Measurements from ENCODE around the gene LRRTM4. TPM values are rescaled to one million over a fixed set of nuclear protein-coding genes. Genes with fewer than 3 reads are reported as not detected.

LRRTM4 gene
- total and polyA plus RNA-seq, 2 of the 13 experiments (the other 11 are each of a cell fraction or from before 2014, with no cell fraction given): 1.2 TPM

DNA sequence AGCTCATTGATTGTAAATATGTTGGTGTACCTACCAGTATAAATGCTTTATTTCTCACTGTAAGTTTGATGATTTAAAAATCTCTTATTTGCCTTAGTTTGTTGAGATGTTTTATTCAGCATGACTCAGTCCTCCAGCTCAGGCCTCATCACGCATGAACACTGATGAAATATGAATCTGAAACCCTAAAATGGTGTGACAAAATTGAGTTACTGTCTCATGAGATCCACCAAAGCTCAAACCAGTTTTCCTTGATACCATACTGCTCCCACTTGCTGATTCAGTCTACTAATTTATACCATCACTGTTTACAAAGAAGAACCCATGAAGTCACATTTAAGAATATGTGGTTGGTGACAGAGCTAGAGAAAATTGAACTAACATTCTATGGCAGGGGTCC lies 524.9 kb downstream of the LRRTM4 start:
- no peak overlapping the region for H3K4me2 ChIP-seq (ENCODE audit: low read depth, low read length)
- no peaks in the 10 kb centered on the region for H3K36me3 ChIP-seq (replicated peaks in 1 of 2; ENCODE audit: control insufficient read depth in 1 of 2, insufficient read depth in 2 of 2, low read length in 2 of 2)
- H3K9ac ChIP-seq (ENCODE audit: insufficient read depth, low read depth, low read length): no peak overlapping the region
- FAIRE-seq: no peak
- 3% methylated on average over 1 of the region's 1 CpG for WGBS (ENCODE audit: low lambda C conversion rate)
- TF ChIP-seq ZNF660 (CRISPR knock-in tag; IDR thresholded peaks at IDR 0.05; ENCODE audit: borderline replicate concordance, low read depth): no peak
- TF ChIP-seq, protein P1, sequence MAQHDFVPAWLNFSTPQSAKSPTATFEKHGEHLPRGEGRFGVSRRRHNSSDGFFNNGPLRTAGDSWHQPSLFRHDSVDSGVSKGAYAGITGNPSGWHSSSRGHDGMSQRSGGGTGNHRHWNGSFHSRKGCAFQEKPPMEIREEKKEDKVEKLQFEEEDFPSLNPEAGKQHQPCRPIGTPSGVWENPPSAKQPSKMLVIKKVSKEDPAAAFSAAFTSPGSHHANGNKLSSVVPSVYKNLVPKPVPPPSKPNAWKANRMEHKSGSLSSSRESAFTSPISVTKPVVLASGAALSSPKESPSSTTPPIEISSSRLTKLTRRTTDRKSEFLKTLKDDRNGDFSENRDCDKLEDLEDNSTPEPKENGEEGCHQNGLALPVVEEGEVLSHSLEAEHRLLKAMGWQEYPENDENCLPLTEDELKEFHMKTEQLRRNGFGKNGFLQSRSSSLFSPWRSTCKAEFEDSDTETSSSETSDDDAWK (CRISPR knock-in tag; IDR thresholded peaks at IDR 0.05): no peak
- no peak for TF ChIP-seq ZNF792 (CRISPR knock-in tag; IDR thresholded peaks at IDR 0.05)
- no peak for TF ChIP-seq ZNF772 (CRISPR knock-in tag; IDR thresholded peaks at IDR 0.05)
- no peak overlapping the region for H3K4me3 ChIP-seq (replicated peaks in 1 of 3; ENCODE audit: insufficient read depth in 1 of 3, low read depth in 2 of 3, low read length in 3 of 3)
- intact Hi-C loops (cut with micrococcal nuclease; ENCODE audit: unreplicated experiment) (no loop called here), in situ Hi-C loops (cut with HindIII; ENCODE audit: extremely low pct_ligation_motif_present, low pct_unique_long_range_greater_than_20kb) (no loop called here)
- no peak overlapping the region for H3K27ac ChIP-seq (ENCODE audit: extremely low read length, insufficient read depth, low read length)
- no peaks in the 10 kb centered on the region for H3K27me3 ChIP-seq (ENCODE audit: control insufficient read depth in 1 of 2, insufficient read depth in 2 of 2, low read length in 2 of 2)
- no peaks in the 10 kb centered on the region for H4K20me1 ChIP-seq (ENCODE audit: insufficient read depth, low read length)
- CTCF ChIA-PET (ENCODE audit: low intra/inter-chr PET ratio, low total read pairs): no interaction called here
- H3K9me3 ChIP-seq (ENCODE audit: low read length): no peaks in the 10 kb centered on the region
- DNase-seq (ENCODE audit: low spot score): no peak
- POLR2A ChIA-PET: no interaction called here
- BruUV-seq (replicated peaks): no TSS peak
- no peak overlapping the region for H2AFZ ChIP-seq (ENCODE audit: low read length)
- no peaks in the 10 kb centered on the region for H3K79me2 ChIP-seq (ENCODE audit: insufficient read depth, low read length)
- no peak for ATAC-seq
- H3K4me1 ChIP-seq (ENCODE audit: insufficient read depth, low read length): no peaks in the 10 kb centered on the region

DNA sequence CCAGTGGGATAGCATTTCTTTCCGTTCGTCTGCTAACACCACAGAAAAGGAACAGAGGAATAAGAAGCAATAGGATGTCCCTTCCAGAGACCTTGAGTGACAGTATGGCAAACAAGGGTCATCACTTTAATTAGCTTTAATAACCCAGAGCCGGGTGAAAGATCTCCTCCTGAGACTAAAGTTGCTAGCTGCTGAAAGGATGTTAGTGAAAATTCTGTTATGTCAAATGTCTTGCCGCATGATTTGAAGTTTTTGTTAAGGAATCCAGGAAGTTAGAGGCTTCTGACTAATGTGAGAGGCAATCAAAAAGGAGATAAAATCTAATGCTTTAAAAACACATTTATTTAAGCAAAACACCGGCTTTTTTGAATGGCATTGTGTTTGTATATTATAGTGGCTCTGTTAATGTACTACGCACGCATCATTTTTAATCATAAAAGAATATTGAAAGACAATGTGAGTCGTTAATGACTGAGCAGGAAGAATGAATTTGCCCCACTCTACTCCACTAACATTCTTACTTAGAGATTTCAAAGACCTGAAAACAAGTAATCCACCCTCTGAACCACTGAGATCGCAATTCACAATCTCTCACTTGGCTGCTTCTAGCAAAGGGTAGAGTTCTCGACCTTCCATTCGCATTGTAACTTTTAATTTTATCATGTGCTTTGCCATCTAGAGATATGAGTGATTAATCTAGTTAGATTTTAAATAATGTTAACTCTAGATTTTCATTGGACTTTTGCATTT lies 536.6 kb downstream of the LRRTM4 start:
- Histone ChIP-seq H3K36me3 (replicated peaks in 1 of 2; ENCODE audit: control insufficient read depth in 1 of 2, insufficient read depth in 2 of 2, low read length in 2 of 2) (no peaks in the 10 kb centered on the region), H4K20me1 (ENCODE audit: insufficient read depth, low read length) (no peaks in the 10 kb centered on the region), H3K9me3 (ENCODE audit: low read length) (no peaks in the 10 kb centered on the region), H3K4me3 (replicated peaks in 1 of 3; ENCODE audit: insufficient read depth in 1 of 3, low read depth in 2 of 3, low read length in 3 of 3) (no peak overlapping the region), H3K4me1 (ENCODE audit: insufficient read depth, low read length) (no peaks in the 10 kb centered on the region), H3K9ac (ENCODE audit: insufficient read depth, low read depth, low read length) (no peak overlapping the region), H3K79me2 (ENCODE audit: insufficient read depth, low read length) (no peaks in the 10 kb centered on the region), H3K27me3 (ENCODE audit: control insufficient read depth in 1 of 2, insufficient read depth in 2 of 2, low read length in 2 of 2) (no peaks in the 10 kb centered on the region), H3K4me2 (ENCODE audit: low read depth, low read length) (no peak overlapping the region), H3K27ac (ENCODE audit: extremely low read length, insufficient read depth, low read length) (no peak overlapping the region), H2AFZ (ENCODE audit: low read length) (no peak overlapping the region)
- no peak for ATAC-seq
- BruUV-seq (replicated peaks): no TSS peak
- CTCF ChIA-PET (ENCODE audit: low intra/inter-chr PET ratio, low total read pairs): no interaction called here
- WGBS (ENCODE audit: low lambda C conversion rate): 20% methylated on average over 11 of the region's 11 CpGs
- FAIRE-seq: no peak
- intact Hi-C loops (cut with micrococcal nuclease; ENCODE audit: unreplicated experiment) (no loop called here), in situ Hi-C loops (cut with HindIII; ENCODE audit: extremely low pct_ligation_motif_present, low pct_unique_long_range_greater_than_20kb) (no loop called here)
- POLR2A ChIA-PET: no interaction called here
- no peak for DNase-seq (ENCODE audit: low spot score)
- TF ChIP-seq KLF15 (CRISPR knock-in tag; IDR thresholded peaks at IDR 0.05; ENCODE audit: borderline replicate concordance) (no peak), ZNF333 (CRISPR knock-in tag; IDR thresholded peaks at IDR 0.05; ENCODE audit: borderline replicate concordance) (no peak), ZC3H4 (CRISPR knock-in tag; IDR thresholded peaks at IDR 0.05; ENCODE audit: borderline replicate concordance) (no peak), AKAP8 (CRISPR knock-in tag; IDR thresholded peaks at IDR 0.05) (no peak), MYNN (CRISPR knock-in tag; IDR thresholded peaks at IDR 0.05; ENCODE audit: low read depth) (no peak), ZFP1 (CRISPR knock-in tag; IDR thresholded peaks at IDR 0.05) (no peak), GATAD1 (CRISPR knock-in tag; IDR thresholded peaks at IDR 0.05) (no peak), KAT2B (IDR thresholded peaks at IDR 0.05; ENCODE audit: borderline replicate concordance, low read depth, low read length) (no peak)
- TF ChIP-seq, protein P2, sequence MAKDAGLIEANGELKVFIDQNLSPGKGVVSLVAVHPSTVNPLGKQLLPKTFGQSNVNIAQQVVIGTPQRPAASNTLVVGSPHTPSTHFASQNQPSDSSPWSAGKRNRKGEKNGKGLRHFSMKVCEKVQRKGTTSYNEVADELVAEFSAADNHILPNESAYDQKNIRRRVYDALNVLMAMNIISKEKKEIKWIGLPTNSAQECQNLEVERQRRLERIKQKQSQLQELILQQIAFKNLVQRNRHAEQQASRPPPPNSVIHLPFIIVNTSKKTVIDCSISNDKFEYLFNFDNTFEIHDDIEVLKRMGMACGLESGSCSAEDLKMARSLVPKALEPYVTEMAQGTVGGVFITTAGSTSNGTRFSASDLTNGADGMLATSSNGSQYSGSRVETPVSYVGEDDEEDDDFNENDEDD (CRISPR knock-in tag; IDR thresholded peaks at IDR 0.05; ENCODE audit: borderline replicate concordance): no peak
- TF ChIP-seq, protein P3, sequence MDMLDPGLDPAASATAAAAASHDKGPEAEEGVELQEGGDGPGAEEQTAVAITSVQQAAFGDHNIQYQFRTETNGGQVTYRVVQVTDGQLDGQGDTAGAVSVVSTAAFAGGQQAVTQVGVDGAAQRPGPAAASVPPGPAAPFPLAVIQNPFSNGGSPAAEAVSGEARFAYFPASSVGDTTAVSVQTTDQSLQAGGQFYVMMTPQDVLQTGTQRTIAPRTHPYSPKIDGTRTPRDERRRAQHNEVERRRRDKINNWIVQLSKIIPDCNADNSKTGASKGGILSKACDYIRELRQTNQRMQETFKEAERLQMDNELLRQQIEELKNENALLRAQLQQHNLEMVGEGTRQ (IDR thresholded peaks at IDR 0.05; ENCODE audit: low read depth, low read length): no peak
- TF ChIP-seq, protein P3 (CRISPR knock-in tag; IDR thresholded peaks at IDR 0.05; ENCODE audit: borderline replicate concordance): no peak
